Type B pancreatic cell (in vitro differentiated cells): ENCODE measurements around the gene PACSIN2. TPM values are rescaled to one million over a fixed set of nuclear protein-coding genes. Genes with fewer than 3 reads are reported as not detected.

Experiments
- DNase-seq: peaks from one replicate; pipeline ENCODE4 v3.0.0; 2021; ENCODE audit warnings: mixed read lengths; ENCODE audit not compliant: unreplicated experiment; ENCODE audit errors: extremely low spot score
- H3K27ac Mint-ChIP-seq: 2 replicates; pipeline ENCODE4 v1.8.0; 2021; ENCODE audit warnings: mild to moderate bottlenecking, mixed read lengths
- H3K27me3 Mint-ChIP-seq: 2 replicates; pipeline ENCODE4 v1.8.0; 2021; ENCODE audit warnings: mixed read lengths
- H3K36me3 Mint-ChIP-seq: 2 replicates; pipeline ENCODE4 v1.8.0; 2021; ENCODE audit warnings: mixed read lengths
- H3K4me1 Mint-ChIP-seq: one replicate; pipeline ENCODE4 v1.8.0; 2021; ENCODE audit warnings: mixed read lengths; ENCODE audit not compliant: unreplicated experiment
- H3K4me3 Mint-ChIP-seq: 2 replicates; pipeline ENCODE4 v1.8.0; 2021; ENCODE audit warnings: mild to moderate bottlenecking, mixed read lengths
- H3K9me3 Mint-ChIP-seq: 2 replicates; pipeline ENCODE4 v1.8.0; 2021; ENCODE audit warnings: mixed read lengths
- CTCF ChIP-seq: fragments of 200-600 bp; sonication (generic); conservative IDR thresholded peaks from 2 replicates; pipeline ENCODE4 v1.5.0; 2021; ENCODE audit warnings: antibody characterized with exemption, mild to moderate bottlenecking
- total RNA-seq: library from RNA; stranded (reverse); gene quantifications from 2 replicates; pipeline ENCODE4 v1.2.1, GENCODE V29; 2021; ENCODE audit warnings: low replicate concordance

PACSIN2 gene
- total RNA-seq, 1 donor from 2014 or later = 53.4 TPM

GRCh38 chr22:43047605-43048004 lies 32.7 kb upstream of the PACSIN2 start:
- TF ChIP-seq CTCF = no peak
- Mint-ChIP-seq H3K27me3 (no peaks in the 10 kb centered on the region), H3K36me3 (no peaks in the 10 kb centered on the region), H3K27ac (no peak overlapping the region), H3K4me1 (no peaks in the 10 kb centered on the region), H3K4me3 (no peak overlapping the region), H3K9me3 (no peaks in the 10 kb centered on the region)
- DNase-seq = no peak

GRCh38 chr22:43044290-43044712 lies 29.4 kb upstream of the PACSIN2 start:
- Mint-ChIP-seq H3K4me1 (peaks cover 10% of the 10 kb centered on the region), H3K27ac (no peak overlapping the region), H3K27me3 (no peaks in the 10 kb centered on the region), H3K4me3 (no peak overlapping the region), H3K36me3 (no peaks in the 10 kb centered on the region), H3K9me3 (no peaks in the 10 kb centered on the region)
- DNase-seq = no peak
- no peak for TF ChIP-seq CTCF

GRCh38 chr22:43042101-43042780 lies 27.3 kb upstream of the PACSIN2 start:
- Mint-ChIP-seq H3K4me3 (no peak overlapping the region), H3K27me3 (no peaks in the 10 kb centered on the region), H3K27ac (peak overlapping the region; percentile 35), H3K36me3 (no peaks in the 10 kb centered on the region), H3K9me3 (no peaks in the 10 kb centered on the region), H3K4me1 (peaks cover 10% of the 10 kb centered on the region)
- no peak for TF ChIP-seq CTCF
- DNase-seq = no peak

GRCh38 chr22:43039800-43040199 lies 24.9 kb upstream of the PACSIN2 start:
- Mint-ChIP-seq H3K27me3 (no peaks in the 10 kb centered on the region), H3K9me3 (no peaks in the 10 kb centered on the region), H3K36me3 (no peaks in the 10 kb centered on the region), H3K4me3 (peak overlapping the region; percentile 41), H3K4me1 (peaks cover 13% of the 10 kb centered on the region), H3K27ac (peak overlapping the region; percentile 95)
- no peak for TF ChIP-seq CTCF
- no peak for DNase-seq

- Mint-ChIP-seq H3K27ac (peak overlapping the region; percentile 95), H3K4me1 (peaks cover 20% of the 10 kb centered on the region), H3K36me3 (no peaks in the 10 kb centered on the region), H3K9me3 (no peaks in the 10 kb centered on the region), H3K4me3 (no peak overlapping the region), H3K27me3 (no peaks in the 10 kb centered on the region)
- no peak for DNase-seq
- TF ChIP-seq CTCF = no peak
These were observed 23.4 kb upstream of the PACSIN2 start for GRCh38 chr22:43038325-43038724.
